ENCODE results near the gene TSTD2. TPM values are rescaled to one million over a fixed set of nuclear protein-coding genes. Genes with fewer than 3 reads are reported as not detected.
A peak's percentile ranks its signal among the peaks of the same experiment; 100 is the strongest.

The TSTD2 gene
- 10 to 100 TPM; 16.5 to 32.9 (median 22.4) TPM for total RNA-seq
- 10 to 100 TPM; 10.5 to 14.6 TPM for polyA plus RNA-seq
- long read RNA-seq, donor 1, full-length matches to known transcripts = 20 of 33 reads
- long read RNA-seq, donor 1, partial matches to known transcripts = 6 of 33 reads
- long read RNA-seq, donor 1, other reads (novel, unspliced or antisense) = 7 of 33 reads
- long read RNA-seq, donor 2, full-length matches to known transcripts = 46 of 72 reads
- long read RNA-seq, donor 2, partial matches to known transcripts = 15 of 72 reads
- long read RNA-seq, donor 2, other reads (novel, unspliced or antisense) = 11 of 72 reads
- long read RNA-seq, donor 3, full-length matches to known transcripts = 19 of 28 reads
- long read RNA-seq, donor 3, partial matches to known transcripts = 5 of 28 reads
- long read RNA-seq, donor 3, other reads (novel, unspliced or antisense) = 4 of 28 reads

- H3K4me1 ChIP-seq = peaks cover 6 to 66% (median 48%) of the 10 kb centered on the region in 12 donors
- peak; percentile 97 to 99 (median 98) for DNase-seq
- no peaks in the 10 kb centered on the region for H3K27me3 ChIP-seq
- H3K4me3 ChIP-seq = peak within 1 kb of the TSS; percentile 50 to 98 (median 76)
- no peaks in the 10 kb centered on the region for H3K9me3 ChIP-seq
- peak; percentile 93 to 96 (median 94) for ATAC-seq
- TF ChIP-seq POLR2A (IDR thresholded peaks at IDR 0.05) (peak in 1 of 2 donors; percentile 60), CTCF (IDR thresholded peaks at IDR 0.05) (peak in 4 of 12 donors; percentile 7 to 29 (median 22))
- intact Hi-C loops (cut with DNase I) = loop anchor here in 3 of 10 donors (5.0 to 10.0 kb wide), 3 partner anchors 52 to 352 kb away; partner anchors contain the start of gene ANP32B (in 2 of the 3)
- H3K27ac ChIP-seq = peak within 1 kb of the TSS; percentile 86 to 98 (median 96)
- 0 to 1% (median 0%) methylated on average over 56 to 83 of the region's 83 CpGs for WGBS, 4 donors
- peaks cover 0 to 4% (median 0%) of the 10 kb centered on the region in 9 donors for H3K36me3 ChIP-seq
Observed at GRCh38 chr9:97632985-97633858, at the start of gene TSTD2, which contains the start of gene NCBP1. TSTD2 (minus strand) TSS chr9:97633368; CDS start chr9:97627562, 5,806 bp downstream. NCBP1 (plus strand) TSS chr9:97633821; CDS start chr9:97633882, 61 bp downstream.

GRCh38 chr9:97682242-97682641 is 49.1 kb upstream of the TSTD2 start:
- TF ChIP-seq POLR2A (IDR thresholded peaks at IDR 0.05) = no peak
- no peak for TF ChIP-seq CTCF (IDR thresholded peaks at IDR 0.05)
- 93 to 100% (median 99%) methylated on average over 1 of the region's 1 CpG for WGBS, 4 donors
- Histone ChIP-seq H3K4me3 (no peak overlapping the region), H3K9me3 (no peaks in the 10 kb centered on the region), H3K36me3 (peaks cover 0 to 100% (median 98%) of the 10 kb centered on the region in 9 donors), H3K27ac (no peak overlapping the region), H3K4me1 (no peaks in the 10 kb centered on the region), H3K27me3 (no peaks in the 10 kb centered on the region)
- intact Hi-C loops (cut with DNase I) = loop anchor here in 1 of 10 donors (10.0 kb wide), 1 partner anchor 47 kb away; the partner anchor contains the start of genes NCBP1 and TSTD2
- no peak for DNase-seq
- no peak for ATAC-seq

GRCh38 chr9:97675655-97676054 is 42.5 kb upstream of the TSTD2 start:
- H3K4me3 ChIP-seq = no peak overlapping the region
- WGBS, 4 donors = 70 to 72% (median 71%) methylated on average over 3 of the region's 3 CpGs
- no peak for DNase-seq
- no peak for ATAC-seq
- H3K4me1 ChIP-seq = peaks cover 0 to 8% (median 0%) of the 10 kb centered on the region in 12 donors
- peaks cover 0 to 100% (median 98%) of the 10 kb centered on the region in 9 donors for H3K36me3 ChIP-seq
- no peak overlapping the region for H3K27ac ChIP-seq
- no peaks in the 10 kb centered on the region for H3K9me3 ChIP-seq
- no peaks in the 10 kb centered on the region for H3K27me3 ChIP-seq
- intact Hi-C loops (cut with DNase I) = no loop called here
- TF ChIP-seq CTCF (IDR thresholded peaks at IDR 0.05) (no peak), POLR2A (IDR thresholded peaks at IDR 0.05) (no peak)
